GM19463 (cell line): Measurements from ENCODE around the gene TMC5.

Experiments
- ATAC-seq: cut with Tn5 transposase; IDR thresholded peaks from one replicate; pipeline ENCODE4 v1.9.1; 2021; ENCODE audit warnings: mild to moderate bottlenecking, moderate library complexity; ENCODE audit not compliant: unreplicated experiment

TMC5 gene

GRCh38 chr16:19502395-19503131, 84.9 kb downstream of the TMC5 start:
- ATAC-seq, result no peak

GRCh38 chr16:19503461-19504075, 85.9 kb downstream of the TMC5 start:
- ATAC-seq, result no peak

- no peak for ATAC-seq
Observed at GRCh38 chr16:19505600-19506303, 88.1 kb downstream of the TMC5 start.

- ATAC-seq, result no peak
Observed at GRCh38 chr16:19506965-19507364, 89.3 kb downstream of the TMC5 start.

- no peak for ATAC-seq
Observed at GRCh38 chr16:19507867-19508266, 90.2 kb downstream of the TMC5 start.

GRCh38 chr16:19512297-19512696, 94.6 kb downstream of the TMC5 start:
- ATAC-seq, result no peak

- no peak for ATAC-seq
Observed at GRCh38 chr16:19513377-19514053, 95.8 kb downstream of the TMC5 start.

GRCh38 chr16:19515757-19516156, 98.1 kb downstream of the TMC5 start:
- no peak for ATAC-seq

- no peak for ATAC-seq
Observed at GRCh38 chr16:19517424-19518089, 99.9 kb downstream of the TMC5 start.

GRCh38 chr16:19518388-19518787, 100.7 kb downstream of the TMC5 start:
- no peak for ATAC-seq

- ATAC-seq, result no peak
Observed at GRCh38 chr16:19520861-19521331, 103.2 kb downstream of the TMC5 start.

GRCh38 chr16:19521471-19522396, 104.1 kb downstream of the TMC5 start, which contains the start of gene GDE1:
Gene GDE1 (minus strand): TSS chr16:19522098. CDS start chr16:19521964, 134 bp downstream.
- ATAC-seq, result peak; percentile 73

GRCh38 chr16:19522397-19522732, 104.7 kb downstream of the TMC5 start:
- no peak for ATAC-seq

- no peak for ATAC-seq
Observed at GRCh38 chr16:19522760-19523159, 105.1 kb downstream of the TMC5 start.

- ATAC-seq, result no peak
Observed at GRCh38 chr16:19523184-19523558, 105.5 kb downstream of the TMC5 start.

GRCh38 chr16:19523559-19524355, 106.1 kb downstream of the TMC5 start, which contains the start of gene CCP110:
Gene CCP110 (plus strand): TSS chr16:19523942. CDS start chr16:19527882, 3,940 bp downstream.
- ATAC-seq, result peak; percentile 73

GRCh38 chr16:19524356-19524615, 106.6 kb downstream of the TMC5 start:
- ATAC-seq, result no peak

- ATAC-seq, result no peak
Observed at GRCh38 chr16:19524616-19525384, 107.1 kb downstream of the TMC5 start.
